Measurements from ENCODE around the gene RAP1GAP2. TPM values are rescaled to one million over a fixed set of nuclear protein-coding genes. Genes with fewer than 3 reads are reported as not detected.

RAP1GAP2 gene
- total RNA-seq, 4 donors from 2014 or later: 10.8 to 18.3 (median 12.6) TPM

DNA sequence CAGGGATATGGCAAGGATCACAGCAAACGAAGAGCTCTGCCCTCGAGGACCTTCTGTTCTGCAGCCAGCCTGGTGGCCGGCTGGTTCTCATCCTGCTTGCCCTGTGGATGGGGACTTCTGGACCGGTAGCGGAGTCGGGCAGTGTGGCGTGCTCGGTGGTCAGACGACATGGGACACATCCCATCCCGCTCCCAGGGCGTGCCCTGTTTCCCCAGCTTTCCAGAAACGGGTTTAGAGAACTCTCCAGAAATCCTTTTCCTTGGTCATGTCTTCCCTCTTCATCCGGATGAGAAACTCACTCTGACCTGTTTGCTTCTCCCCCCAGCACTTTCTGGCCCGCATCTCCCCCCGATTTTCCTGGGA lies 151.3 kb downstream of the RAP1GAP2 start:
- peak in 1 of 2 donors; percentile 37 for DNase-seq (ENCODE audit: low spot score in 2 of 2)
- Histone ChIP-seq H3K4me1 (peaks cover 4% of the 10 kb centered on the region), H3K27ac (no peak overlapping the region), H3K36me3 (no peaks in the 10 kb centered on the region), H3K4me3 (no peak overlapping the region), H3K27me3 (no peaks in the 10 kb centered on the region), H3K9me3 (no peaks in the 10 kb centered on the region)
- no peak for TF ChIP-seq EP300 (IDR thresholded peaks at IDR 0.05)
- TF ChIP-seq, protein P1, sequence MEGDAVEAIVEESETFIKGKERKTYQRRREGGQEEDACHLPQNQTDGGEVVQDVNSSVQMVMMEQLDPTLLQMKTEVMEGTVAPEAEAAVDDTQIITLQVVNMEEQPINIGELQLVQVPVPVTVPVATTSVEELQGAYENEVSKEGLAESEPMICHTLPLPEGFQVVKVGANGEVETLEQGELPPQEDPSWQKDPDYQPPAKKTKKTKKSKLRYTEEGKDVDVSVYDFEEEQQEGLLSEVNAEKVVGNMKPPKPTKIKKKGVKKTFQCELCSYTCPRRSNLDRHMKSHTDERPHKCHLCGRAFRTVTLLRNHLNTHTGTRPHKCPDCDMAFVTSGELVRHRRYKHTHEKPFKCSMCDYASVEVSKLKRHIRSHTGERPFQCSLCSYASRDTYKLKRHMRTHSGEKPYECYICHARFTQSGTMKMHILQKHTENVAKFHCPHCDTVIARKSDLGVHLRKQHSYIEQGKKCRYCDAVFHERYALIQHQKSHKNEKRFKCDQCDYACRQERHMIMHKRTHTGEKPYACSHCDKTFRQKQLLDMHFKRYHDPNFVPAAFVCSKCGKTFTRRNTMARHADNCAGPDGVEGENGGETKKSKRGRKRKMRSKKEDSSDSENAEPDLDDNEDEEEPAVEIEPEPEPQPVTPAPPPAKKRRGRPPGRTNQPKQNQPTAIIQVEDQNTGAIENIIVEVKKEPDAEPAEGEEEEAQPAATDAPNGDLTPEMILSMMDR (IDR thresholded peaks at IDR 0.05): no peak
- no peak for TF ChIP-seq POLR2A (IDR thresholded peaks at IDR 0.05)
- TF ChIP-seq POLR2AphosphoS5 (IDR thresholded peaks at IDR 0.05): no peak
- 88% methylated on average over 14 of the region's 15 CpGs for WGBS

DNA sequence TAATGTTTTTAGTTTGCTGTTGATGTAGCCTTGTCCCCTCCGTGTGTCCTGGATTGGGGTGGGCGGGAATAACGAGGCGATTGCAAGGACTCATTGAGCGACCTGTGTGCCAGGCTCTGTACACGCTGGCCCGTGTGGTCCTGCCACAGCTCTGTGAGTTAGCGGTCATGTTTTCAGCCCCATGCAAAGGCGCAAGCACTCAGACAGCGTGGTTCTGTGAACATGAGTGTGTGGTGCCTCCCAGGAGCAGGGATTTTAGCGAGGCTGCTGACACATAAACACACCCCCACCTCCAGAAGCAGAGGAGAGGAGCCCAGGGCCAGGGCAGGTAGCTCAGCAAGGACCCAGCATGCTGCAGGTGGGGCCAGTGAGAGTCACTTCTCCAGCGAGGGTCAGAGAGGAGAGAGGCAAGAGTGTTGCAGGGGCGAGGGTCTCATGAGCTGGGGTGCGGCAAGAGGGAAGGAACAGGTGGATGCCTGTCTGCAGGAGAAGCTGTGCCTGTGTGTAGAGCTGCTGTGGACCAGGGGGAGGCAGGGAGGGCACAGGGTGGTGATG lies 151.8 kb downstream of the RAP1GAP2 start:
- TF ChIP-seq, protein P1 (IDR thresholded peaks at IDR 0.05): no peak
- no peak for TF ChIP-seq POLR2A (IDR thresholded peaks at IDR 0.05)
- no peak for TF ChIP-seq EP300 (IDR thresholded peaks at IDR 0.05)
- TF ChIP-seq POLR2AphosphoS5 (IDR thresholded peaks at IDR 0.05): no peak
- H3K9me3 ChIP-seq: no peaks in the 10 kb centered on the region
- peak in 1 of 2 donors; percentile 36 for DNase-seq (ENCODE audit: low spot score in 2 of 2)
- H3K36me3 ChIP-seq: no peaks in the 10 kb centered on the region
- no peak overlapping the region for H3K27ac ChIP-seq
- no peaks in the 10 kb centered on the region for H3K27me3 ChIP-seq
- 71% methylated on average over 12 of the region's 14 CpGs for WGBS
- H3K4me1 ChIP-seq: peaks cover 4% of the 10 kb centered on the region
- no peak overlapping the region for H3K4me3 ChIP-seq

- no peaks in the 10 kb centered on the region for H3K9me3 ChIP-seq
- DNase-seq (ENCODE audit: low spot score in 2 of 2): peak in 1 of 2 donors; percentile 53
- no peak overlapping the region for H3K27ac ChIP-seq
- no peak overlapping the region for H3K4me3 ChIP-seq
- H3K27me3 ChIP-seq: no peaks in the 10 kb centered on the region
- TF ChIP-seq, protein P1 (IDR thresholded peaks at IDR 0.05): no peak
- TF ChIP-seq POLR2AphosphoS5 (IDR thresholded peaks at IDR 0.05) (no peak), EP300 (IDR thresholded peaks at IDR 0.05) (no peak), POLR2A (IDR thresholded peaks at IDR 0.05) (no peak)
- H3K36me3 ChIP-seq: no peaks in the 10 kb centered on the region
- H3K4me1 ChIP-seq: peaks cover 4% of the 10 kb centered on the region
- WGBS: 61% methylated on average over 18 of the region's 19 CpGs
Observed at GRCh38 chr17:2948721-2949468, 152.7 kb downstream of the RAP1GAP2 start.

GRCh38 chr17:2949469-2950044 lies 153.3 kb downstream of the RAP1GAP2 start:
- peak; percentile 71 to 78 for DNase-seq (ENCODE audit: low spot score in 2 of 2)

More at GRCh38 chr17:2949469-2950044, 153.3 kb downstream of the RAP1GAP2 start:
- Histone ChIP-seq H3K27me3 (no peaks in the 10 kb centered on the region), H3K27ac (no peak overlapping the region), H3K36me3 (no peaks in the 10 kb centered on the region), H3K9me3 (no peaks in the 10 kb centered on the region), H3K4me1 (peaks cover 4% of the 10 kb centered on the region), H3K4me3 (no peak overlapping the region)
- TF ChIP-seq, protein P1 (IDR thresholded peaks at IDR 0.05): no peak
- TF ChIP-seq POLR2A (IDR thresholded peaks at IDR 0.05): no peak
- TF ChIP-seq POLR2AphosphoS5 (IDR thresholded peaks at IDR 0.05): no peak
- TF ChIP-seq EP300 (IDR thresholded peaks at IDR 0.05): no peak
- WGBS: 13% methylated on average over 6 of the region's 7 CpGs
